HCT116 (cell line): ENCODE results near the gene CASR. TPM values are rescaled to one million over a fixed set of nuclear protein-coding genes. Genes with fewer than 3 reads are reported as not detected.

ENCODE experiments used
- ATAC-seq: fragments of 200-7000 bp; cut with Tn5 transposase; 2 replicates; pipeline ENCODE4 v1.9.1; 2020; ENCODE audit warnings: mild to moderate bottlenecking, moderate library complexity
- BruUV-seq: library from RNA; stranded (reverse); fragments of 400-500 nt; replicated peaks from 2 replicates; lab custom pipeline; 2021; lab: Mats Ljungman, UMichigan
- CTCF ChIA-PET: fragments of 300-600 bp; sonication (Branson Sonifier 250); formaldehyde crosslinking; loops from one replicate; lab custom pipeline; 2021; ENCODE audit warnings: antibody characterized with exemption; lab: Charles Lee
- POLR2A ChIA-PET: fragments of 300-600, 350-600 bp; sonication (Branson Sonifier 250); formaldehyde crosslinking; loops from one replicate; lab custom pipeline; 2021; ENCODE audit warnings: antibody characterized with exemption; lab: Charles Lee
- RAD21 ChIA-PET, 2 experiments: fragments of 300-600 bp; sonication (Branson Sonifier 250); formaldehyde crosslinking; loops; one replicate each; lab custom pipeline; 2023; ENCODE audit warnings: low total read pairs in 2 of 2; ENCODE audit not compliant: uncharacterized antibody in 2 of 2, unreplicated experiment in 2 of 2, low non-redundant PET in 1 of 2; lab: Charles Lee
- DNase-seq: peaks from one replicate; pipeline ENCODE4 v3.0.0-alpha.2; 2010; ENCODE audit warnings: low read depth, low spot score
- H2AFZ ChIP-seq: fragments of 200-600 bp; shearing (Covaris generic), sonication (generic); 2 replicates; pipeline ENCODE4 v1.6.1; 2017; ENCODE audit warnings: low read depth, mixed run types, mixed read lengths, antibody characterized with exemption, low read length; ENCODE audit not compliant: poor library complexity, severe bottlenecking
- H3K27ac ChIP-seq: 2 replicates; pipeline ENCODE4 v1.5.1; 2012; ENCODE audit warnings: low read depth, low read length
- H3K27me3 ChIP-seq: fragments of 200-600 bp; sonication (generic); 2 replicates; pipeline ENCODE4 v1.6.1; 2016; ENCODE audit warnings: mixed run types, low read length, mixed read lengths; ENCODE audit not compliant: insufficient read depth
- H3K36me3 ChIP-seq, 2 experiments: fragments of 200-500 bp in 1 of 2; fragments of 200-600 bp in 1 of 2; sonication (Bioruptor generic) in 1 of 2; sonication (generic) in 1 of 2; 2 replicates each; pipeline versions ENCODE4 v1.5.1 to v1.6.1; 2014 to 2016; ENCODE audit warnings: low read length in 2 of 2, inconsistent platforms in 1 of 2, mixed read lengths in 1 of 2, mixed run types in 1 of 2; ENCODE audit not compliant: insufficient read depth in 2 of 2, control insufficient read depth in 1 of 2
- H3K4me1 ChIP-seq, 2 experiments: fragments of 200-600 bp in 1 of 2; sonication (generic) in 1 of 2; 2 replicates each; pipeline versions ENCODE4 v1.5.1 to v1.6.1; 2012 to 2017; ENCODE audit warnings: low read length in 2 of 2, inconsistent platforms in 1 of 2, mild to moderate bottlenecking in 1 of 2, mixed read lengths in 1 of 2, mixed run types in 1 of 2, moderate library complexity in 1 of 2; ENCODE audit not compliant: insufficient read depth in 2 of 2, control insufficient read depth in 1 of 2
- H3K4me2 ChIP-seq: fragments of 200-600 bp; sonication (generic); 2 replicates; pipeline ENCODE4 v1.6.1; 2017; ENCODE audit warnings: mixed run types, low read length, mixed read lengths
- H3K4me3 ChIP-seq, 2 experiments: fragments of 200-600 bp in 1 of 2; sonication (generic) in 1 of 2; replicated peaks in 1 of 2; 2 replicates each; pipeline ENCODE4 v1.5.1; 2011 to 2016; ENCODE audit warnings: low read length in 2 of 2, control low read depth in 1 of 2, low read depth in 1 of 2, mild to moderate bottlenecking in 1 of 2, mixed read lengths in 1 of 2, mixed run types in 1 of 2
- H3K79me2 ChIP-seq: fragments of 200-600 bp; sonication (generic); 2 replicates; pipeline ENCODE4 v1.6.1; 2017; ENCODE audit warnings: mild to moderate bottlenecking, mixed run types, low read length, moderate library complexity, mixed read lengths; ENCODE audit not compliant: insufficient read depth
- H3K9ac ChIP-seq: fragments of 200-600 bp; sonication (generic); 2 replicates; pipeline ENCODE4 v1.6.1; 2016; ENCODE audit warnings: low read length, mixed read lengths
- H3K9me2 ChIP-seq: fragments of 200-600 bp; sonication (generic), shearing (Covaris generic); 2 replicates; pipeline ENCODE4 v1.6.1; 2017; ENCODE audit warnings: mixed run types, mild to moderate bottlenecking, moderate library complexity; ENCODE audit not compliant: insufficient read depth
- H3K9me3 ChIP-seq, 2 experiments: fragments of 200-500 bp in 1 of 2; fragments of 200-600 bp in 1 of 2; sonication (Bioruptor generic) in 1 of 2; sonication (generic) in 1 of 2; 2 replicates each; pipeline ENCODE4 v1.6.1; 2014 to 2017; ENCODE audit warnings: low read length in 2 of 2, mixed read lengths in 2 of 2, inconsistent platforms in 1 of 2, low read depth in 1 of 2, mild to moderate bottlenecking in 1 of 2, mixed run types in 1 of 2, moderate library complexity in 1 of 2; ENCODE audit not compliant: control insufficient read depth in 1 of 2, insufficient read depth in 1 of 2
- H4K20me1 ChIP-seq: fragments of 200-600 bp; sonication (generic), shearing (Covaris generic); 2 replicates; pipeline ENCODE4 v1.6.1; 2017; ENCODE audit warnings: mixed run types, mild to moderate bottlenecking, moderate library complexity; ENCODE audit not compliant: insufficient read depth
- ATF3 ChIP-seq: IDR thresholded peaks from 2 replicates; pipeline ENCODE4 v1.6.1; 2012
- CBX3 ChIP-seq: IDR thresholded peaks from 2 replicates; pipeline ENCODE4 v1.6.1; 2012; ENCODE audit warnings: low read depth
- CEBPB ChIP-seq: IDR thresholded peaks from 2 replicates; pipeline ENCODE4 v1.6.1; 2012; ENCODE audit warnings: low read depth
- CTCF ChIP-seq, 3 experiments: fragments of 200-600 bp in 1 of 3; sonication (generic) in 1 of 3; IDR thresholded peaks in 2 of 3; conservative IDR thresholded peaks in 1 of 3; 2 replicates each; pipeline ENCODE4 v1.5.1; 2012 to 2017; ENCODE audit warnings: low read depth in 2 of 3, low read length in 2 of 3, antibody characterized with exemption in 1 of 3, borderline replicate concordance in 1 of 3, control low read depth in 1 of 3, mild to moderate bottlenecking in 1 of 3, mixed read lengths in 1 of 3, mixed run types in 1 of 3, moderate library complexity in 1 of 3; ENCODE audit not compliant: insufficient read depth in 1 of 3
- ELF1 ChIP-seq: IDR thresholded peaks from 2 replicates; pipeline ENCODE4 v1.6.1; 2012; ENCODE audit warnings: low read depth, borderline replicate concordance
- EZH2 ChIP-seq: fragments of 200-600 bp; sonication (generic); IDR thresholded peaks from 2 replicates; pipeline ENCODE4 v1.6.1; 2017; ENCODE audit warnings: antibody characterized with exemption, mixed run types
- EZH2phosphoT487 ChIP-seq: fragments of 200-600 bp; IDR thresholded peaks from 2 replicates; pipeline ENCODE4 v1.6.1; 2018; ENCODE audit warnings: antibody characterized with exemption, borderline replicate concordance
- FOSL1 ChIP-seq: IDR thresholded peaks from 2 replicates; pipeline ENCODE4 v1.6.1; 2012; ENCODE audit warnings: low read depth
- JUND ChIP-seq: IDR thresholded peaks from 2 replicates; pipeline ENCODE4 v1.6.1; 2012
- MAX ChIP-seq: IDR thresholded peaks from 2 replicates; pipeline ENCODE4 v1.6.1; 2012
- POLR2A ChIP-seq: IDR thresholded peaks from 2 replicates; pipeline ENCODE4 v1.7.0; 2011; ENCODE audit warnings: borderline replicate concordance; ENCODE audit not compliant: insufficient read depth, insufficient read length; ENCODE audit errors: extremely low read depth
- RAD21 ChIP-seq: IDR thresholded peaks from 2 replicates; pipeline ENCODE4 v1.6.1; 2012; ENCODE audit warnings: low read depth, mild to moderate bottlenecking
- SIN3A ChIP-seq: IDR thresholded peaks from 2 replicates; pipeline ENCODE4 v1.6.1; 2012; ENCODE audit warnings: low read depth
- SP1 ChIP-seq: IDR thresholded peaks from 2 replicates; pipeline ENCODE4 v1.6.1; 2012; ENCODE audit warnings: low read depth
- TCF7L2 ChIP-seq: IDR thresholded peaks from 2 replicates; pipeline ENCODE4 v1.7.0; 2011; ENCODE audit warnings: borderline replicate concordance, inconsistent platforms; ENCODE audit not compliant: insufficient read depth, insufficient read length; ENCODE audit errors: extremely low read depth
- ZBTB33 ChIP-seq: IDR thresholded peaks from 2 replicates; pipeline ENCODE4 v1.6.1; 2011; ENCODE audit warnings: mild to moderate bottlenecking, low read length, moderate library complexity; ENCODE audit not compliant: insufficient replicate concordance; ENCODE audit errors: extremely low read depth
- intact Hi-C: fragments of 100-400 bp; cut with micrococcal nuclease; formaldehyde crosslinking; loops from 2 replicates; pipeline ENCODE4 v1.10.0; 2022
- total RNA-seq: library from RNA; stranded (reverse); gene quantifications from one replicate; pipeline ENCODE4 v1.2.1, GENCODE V29; 2021; ENCODE audit not compliant: unreplicated experiment

The CASR gene
- total RNA-seq, 1 experiment from 2014 or later: not detected

DNA sequence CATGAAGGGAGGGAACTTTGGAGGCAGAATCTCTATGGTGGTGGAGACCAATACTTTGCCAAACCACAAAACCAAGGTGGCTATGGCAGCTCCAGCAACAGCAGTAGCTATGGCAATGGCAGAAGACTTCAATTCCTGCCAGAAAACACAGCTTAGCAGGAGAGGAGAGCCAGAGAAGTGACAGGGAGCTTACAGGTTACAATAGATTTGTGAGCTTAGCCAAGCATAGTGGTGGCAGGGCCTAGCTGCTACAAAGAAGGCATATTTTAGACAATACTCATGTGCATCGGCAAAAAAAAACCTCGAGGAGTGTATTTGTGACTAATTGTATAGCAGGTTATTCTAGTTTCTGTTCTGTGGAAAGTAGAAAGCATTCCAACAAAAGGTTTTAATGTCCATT is 135.2 kb downstream of the CASR start:
- no peak for ATAC-seq
- ChIA-PET CTCF (no interaction called here), RAD21 (no interaction called here), POLR2A (no interaction called here)
- H3K4me2 ChIP-seq: no peak overlapping the region
- TF ChIP-seq EZH2phosphoT487: no peak
- no peak for TF ChIP-seq CBX3
- no peak for TF ChIP-seq SIN3A
- TF ChIP-seq SP1: no peak
- no peaks in the 10 kb centered on the region for H3K9me3 ChIP-seq
- intact Hi-C loops: no loop called here
- no peak for DNase-seq
- no peaks in the 10 kb centered on the region for H3K79me2 ChIP-seq
- H3K27ac ChIP-seq: no peak overlapping the region
- H2AFZ ChIP-seq: no peak overlapping the region
- no peak overlapping the region for H3K9ac ChIP-seq
- H3K27me3 ChIP-seq: no peaks in the 10 kb centered on the region
- H3K4me1 ChIP-seq: no peaks in the 10 kb centered on the region
- H4K20me1 ChIP-seq: no peaks in the 10 kb centered on the region
- no TSS peak for BruUV-seq
- no peaks in the 10 kb centered on the region for H3K9me2 ChIP-seq
- no peaks in the 10 kb centered on the region for H3K36me3 ChIP-seq
- no peak overlapping the region for H3K4me3 ChIP-seq

- no peak overlapping the region for H3K27ac ChIP-seq
- no peaks in the 10 kb centered on the region for H3K27me3 ChIP-seq
- ChIA-PET RAD21 (no interaction called here), POLR2A (no interaction called here), CTCF (no interaction called here)
- H4K20me1 ChIP-seq: no peaks in the 10 kb centered on the region
- no peaks in the 10 kb centered on the region for H3K9me3 ChIP-seq
- H3K4me2 ChIP-seq: no peak overlapping the region
- no TSS peak for BruUV-seq
- H2AFZ ChIP-seq: no peak overlapping the region
- no peak for ATAC-seq
- no peak overlapping the region for H3K9ac ChIP-seq
- DNase-seq: no peak
- no peaks in the 10 kb centered on the region for H3K79me2 ChIP-seq
- no peak overlapping the region for H3K4me3 ChIP-seq
- intact Hi-C loops: no loop called here
- H3K4me1 ChIP-seq: peaks cover 0 to 7% of the 10 kb centered on the region in 2 experiments; a peak in 1 of 4 replicates
- H3K9me2 ChIP-seq: no peaks in the 10 kb centered on the region
- no peaks in the 10 kb centered on the region for H3K36me3 ChIP-seq
- TF ChIP-seq FOSL1 (no peak), ZBTB33 (no peak), EZH2phosphoT487 (no peak), ATF3 (no peak), CEBPB (no peak), CBX3 (no peak), MAX (no peak), CTCF (IDR thresholded peaks at IDR 0.05 in 2 of 3, conservative IDR thresholded peaks at IDR 0.05 in 1 of 3; ENCODE audit: borderline replicate concordance in 1 of 3, insufficient read depth in 1 of 3, low read depth in 2 of 3, low read length in 2 of 3) (no peak), SIN3A (no peak), EZH2 (no peak), JUND (no peak), RAD21 (no peak), POLR2A (no peak), TCF7L2 (no peak), ELF1 (no peak)
Observed at GRCh38 chr3:122322095-122323075, 138.9 kb downstream of the CASR start.
